Breast epithelium (tissue), 3 donors: Measurements from ENCODE around the gene UBE3B.

Experiments used
- POLR2A ChIP-seq: fragments of 450-650 bp; IDR thresholded peaks from one replicate; pipeline ENCODE4 v1.6.1; 2016; ENCODE audit warnings: antibody characterized with exemption, mild to moderate bottlenecking, moderate library complexity
- POLR2AphosphoS5 ChIP-seq, 3 donors: sonication (generic); formaldehyde crosslinking; IDR thresholded peaks; one replicate each; pipeline ENCODE4 v1.6.1; 2017; ENCODE audit warnings: antibody characterized with exemption in 3 of 3
- TF ChIP-seq, protein P1 (sequence below), 3 donors: fragments of 450-650 bp; IDR thresholded peaks; one replicate each; pipeline ENCODE4 v1.5.1; 2016 to 2017; ENCODE audit warnings: antibody characterized with exemption in 3 of 3, mild to moderate bottlenecking in 3 of 3, moderate library complexity in 3 of 3

DNA sequence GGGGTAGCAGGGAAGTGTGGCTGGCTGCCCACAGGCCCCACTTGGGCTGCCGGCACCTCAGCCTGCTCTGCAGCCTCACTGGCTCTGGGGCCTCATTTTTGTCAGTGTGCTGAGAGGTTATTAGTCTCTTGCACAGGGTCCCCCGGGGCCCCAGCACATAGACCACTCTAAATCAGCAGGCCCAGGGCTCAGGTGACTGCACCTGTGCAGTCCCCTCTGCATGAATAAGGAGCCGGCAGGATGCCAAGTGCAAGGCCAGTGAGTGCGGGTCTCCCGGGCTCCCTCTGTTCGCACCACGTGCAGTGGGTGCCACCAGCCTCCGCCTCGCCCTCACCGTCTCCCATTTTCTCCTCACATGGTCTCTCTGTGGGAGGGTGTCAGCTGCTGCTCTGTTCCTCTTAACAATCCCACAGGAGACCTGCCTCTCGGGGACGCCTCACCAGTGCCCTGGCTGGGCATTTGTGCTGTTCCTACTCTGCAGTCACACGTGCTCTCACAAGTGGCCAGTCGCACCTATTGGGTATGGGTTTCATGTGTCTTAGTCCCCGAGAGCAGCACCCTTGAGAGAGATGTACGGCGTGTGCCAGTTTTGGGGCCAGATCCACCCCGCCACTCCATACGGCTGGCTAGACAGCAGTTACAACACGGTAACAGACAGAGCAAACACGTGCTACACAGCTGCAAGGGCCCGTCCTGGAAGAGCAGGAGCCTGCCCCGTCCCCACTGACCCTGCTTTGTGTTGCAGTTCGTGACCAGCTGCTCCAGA, 55.5 kb downstream of the UBE3B start:
- TF ChIP-seq, protein P1, sequence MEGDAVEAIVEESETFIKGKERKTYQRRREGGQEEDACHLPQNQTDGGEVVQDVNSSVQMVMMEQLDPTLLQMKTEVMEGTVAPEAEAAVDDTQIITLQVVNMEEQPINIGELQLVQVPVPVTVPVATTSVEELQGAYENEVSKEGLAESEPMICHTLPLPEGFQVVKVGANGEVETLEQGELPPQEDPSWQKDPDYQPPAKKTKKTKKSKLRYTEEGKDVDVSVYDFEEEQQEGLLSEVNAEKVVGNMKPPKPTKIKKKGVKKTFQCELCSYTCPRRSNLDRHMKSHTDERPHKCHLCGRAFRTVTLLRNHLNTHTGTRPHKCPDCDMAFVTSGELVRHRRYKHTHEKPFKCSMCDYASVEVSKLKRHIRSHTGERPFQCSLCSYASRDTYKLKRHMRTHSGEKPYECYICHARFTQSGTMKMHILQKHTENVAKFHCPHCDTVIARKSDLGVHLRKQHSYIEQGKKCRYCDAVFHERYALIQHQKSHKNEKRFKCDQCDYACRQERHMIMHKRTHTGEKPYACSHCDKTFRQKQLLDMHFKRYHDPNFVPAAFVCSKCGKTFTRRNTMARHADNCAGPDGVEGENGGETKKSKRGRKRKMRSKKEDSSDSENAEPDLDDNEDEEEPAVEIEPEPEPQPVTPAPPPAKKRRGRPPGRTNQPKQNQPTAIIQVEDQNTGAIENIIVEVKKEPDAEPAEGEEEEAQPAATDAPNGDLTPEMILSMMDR (IDR thresholded peaks at IDR 0.05), result no peak
- TF ChIP-seq POLR2A (no peak), POLR2AphosphoS5 (IDR thresholded peaks at IDR 0.05) (no peak)
